GM13977 (cell line): ENCODE data around the gene UBE3C.

ENCODE experiments used
- DNase-seq: peaks from one replicate; pipeline ENCODE4 v3.0.0; 2012; ENCODE audit warnings: low spot score
- in situ Hi-C: fragments of 300-500 bp; cut with MboI; formaldehyde crosslinking; loops from one replicate; pipeline ENCODE4 v1.12.0; 2022; ENCODE audit warnings: low sequenced_read_pairs, low pct_unique_long_range_greater_than_20kb, mixed read lengths, inconsistent platforms; ENCODE audit not compliant: unreplicated experiment
- TF ChIP-seq, protein P1 (sequence below): IDR thresholded peaks from 2 replicates; pipeline ENCODE4 v1.5.1; 2012; ENCODE audit warnings: mild to moderate bottlenecking, control low read depth; ENCODE audit not compliant: insufficient read depth; ENCODE audit errors: extremely low read depth, missing control alignments

UBE3C gene

DNA sequence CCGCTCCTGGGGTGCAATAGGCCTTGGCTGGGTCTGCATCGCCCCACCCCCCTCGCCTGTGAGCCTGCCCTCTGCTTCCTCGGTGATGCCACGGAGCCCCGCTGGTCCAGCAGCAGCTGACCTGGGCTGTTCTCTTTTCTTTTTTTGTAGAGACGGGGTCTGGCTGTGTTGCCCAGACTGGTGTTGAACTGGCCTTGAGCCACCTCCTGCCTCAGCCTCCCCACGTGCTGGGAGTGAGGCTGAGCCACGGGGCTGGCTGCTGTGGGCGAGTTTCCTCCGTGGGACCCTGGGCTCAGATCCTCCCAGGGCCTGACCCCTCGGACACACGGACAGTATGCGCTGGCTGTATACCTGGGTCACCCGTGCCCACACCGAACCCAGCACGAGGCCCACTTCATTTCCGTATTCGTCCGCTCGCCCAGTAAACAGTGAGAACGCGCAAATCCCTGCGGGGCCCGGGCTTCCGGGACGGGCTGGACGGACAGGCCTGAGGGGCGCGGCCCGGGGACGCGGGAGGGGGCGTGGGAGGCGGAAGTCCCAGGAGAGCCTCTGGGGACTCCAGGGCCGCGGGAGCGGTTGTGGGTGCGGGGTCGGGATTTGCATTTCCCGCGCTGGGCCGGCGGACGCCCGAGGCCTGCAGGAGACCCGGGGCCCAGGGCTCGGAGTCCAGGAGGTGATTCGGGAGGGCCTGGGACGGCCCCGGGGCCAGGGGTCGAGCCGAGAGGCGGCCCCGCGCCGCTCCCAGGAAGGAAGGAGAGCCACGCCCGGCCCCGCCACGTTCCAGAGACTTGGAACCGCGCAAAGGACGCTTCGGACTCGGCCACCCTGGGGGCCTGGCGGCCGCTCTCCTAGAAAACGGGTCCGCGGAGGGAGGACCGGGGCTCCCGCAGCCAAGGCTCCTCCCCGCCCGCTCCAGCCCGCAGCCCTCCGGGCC, 140.3 kb downstream of the UBE3C start:
- DNase-seq, result peak; percentile 71
- TF ChIP-seq, protein P1, sequence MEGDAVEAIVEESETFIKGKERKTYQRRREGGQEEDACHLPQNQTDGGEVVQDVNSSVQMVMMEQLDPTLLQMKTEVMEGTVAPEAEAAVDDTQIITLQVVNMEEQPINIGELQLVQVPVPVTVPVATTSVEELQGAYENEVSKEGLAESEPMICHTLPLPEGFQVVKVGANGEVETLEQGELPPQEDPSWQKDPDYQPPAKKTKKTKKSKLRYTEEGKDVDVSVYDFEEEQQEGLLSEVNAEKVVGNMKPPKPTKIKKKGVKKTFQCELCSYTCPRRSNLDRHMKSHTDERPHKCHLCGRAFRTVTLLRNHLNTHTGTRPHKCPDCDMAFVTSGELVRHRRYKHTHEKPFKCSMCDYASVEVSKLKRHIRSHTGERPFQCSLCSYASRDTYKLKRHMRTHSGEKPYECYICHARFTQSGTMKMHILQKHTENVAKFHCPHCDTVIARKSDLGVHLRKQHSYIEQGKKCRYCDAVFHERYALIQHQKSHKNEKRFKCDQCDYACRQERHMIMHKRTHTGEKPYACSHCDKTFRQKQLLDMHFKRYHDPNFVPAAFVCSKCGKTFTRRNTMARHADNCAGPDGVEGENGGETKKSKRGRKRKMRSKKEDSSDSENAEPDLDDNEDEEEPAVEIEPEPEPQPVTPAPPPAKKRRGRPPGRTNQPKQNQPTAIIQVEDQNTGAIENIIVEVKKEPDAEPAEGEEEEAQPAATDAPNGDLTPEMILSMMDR, result no peak
- in situ Hi-C loops, result no loop called here

DNA sequence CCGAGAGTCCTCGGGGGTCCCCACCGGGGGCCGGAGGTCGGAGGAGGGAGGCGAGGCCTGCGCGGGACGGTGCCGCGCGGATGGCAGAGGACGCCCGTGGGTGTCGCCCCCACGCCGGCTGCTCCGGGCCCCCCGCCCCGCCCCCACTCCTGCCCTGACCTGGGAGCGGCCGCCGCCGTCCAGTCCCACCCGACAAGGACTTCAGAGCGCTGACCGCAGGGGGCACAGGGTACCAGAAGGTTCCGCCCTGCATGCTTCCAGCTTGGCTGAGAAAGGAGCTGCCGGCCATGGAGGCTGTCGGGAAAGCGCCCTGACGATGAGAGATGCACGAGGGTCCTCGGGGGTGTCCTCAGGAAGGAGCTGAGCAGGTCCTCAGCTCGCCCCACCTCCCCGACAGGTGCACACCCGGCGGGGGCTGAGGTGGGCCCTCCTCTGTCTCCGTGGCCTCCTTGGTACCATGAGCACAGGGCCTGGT, 141.1 kb downstream of the UBE3C start:
- TF ChIP-seq, protein P1, result no peak
- in situ Hi-C loops, result no loop called here
- DNase-seq, result no peak

DNA sequence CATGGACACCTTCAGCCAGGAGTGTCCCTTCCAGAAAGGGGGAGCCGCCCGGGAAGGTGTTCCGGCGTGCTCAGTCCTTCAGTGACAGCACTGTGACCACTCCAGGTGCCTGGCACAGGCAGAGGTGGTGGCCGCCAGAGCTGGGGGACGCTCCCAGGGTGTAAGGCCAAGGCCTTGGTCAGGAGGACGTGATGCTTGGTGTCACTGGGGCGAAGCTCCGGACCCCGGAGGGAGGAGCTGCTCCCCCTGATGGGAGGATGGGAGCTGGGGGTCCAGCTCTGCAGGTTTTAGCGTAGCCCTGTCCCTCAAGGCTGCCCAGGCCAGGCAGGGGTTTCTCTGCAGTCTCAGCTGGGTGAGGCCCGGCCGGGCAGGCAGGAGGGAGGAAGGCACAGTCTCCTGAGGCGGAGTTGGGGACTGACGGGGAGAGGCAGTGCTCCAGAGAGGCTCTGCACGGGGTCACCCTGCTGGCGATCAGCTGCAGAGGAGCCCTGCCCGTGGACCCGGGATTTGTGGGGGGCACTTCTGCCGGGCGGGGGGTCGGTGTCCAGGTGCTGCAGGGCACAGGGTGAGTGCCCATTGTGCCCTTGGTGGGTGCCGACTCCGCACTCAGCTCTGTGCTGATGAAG, 141.6 kb downstream of the UBE3C start:
- TF ChIP-seq, protein P1, result no peak
- in situ Hi-C loops, result no loop called here
- DNase-seq, result no peak

DNA sequence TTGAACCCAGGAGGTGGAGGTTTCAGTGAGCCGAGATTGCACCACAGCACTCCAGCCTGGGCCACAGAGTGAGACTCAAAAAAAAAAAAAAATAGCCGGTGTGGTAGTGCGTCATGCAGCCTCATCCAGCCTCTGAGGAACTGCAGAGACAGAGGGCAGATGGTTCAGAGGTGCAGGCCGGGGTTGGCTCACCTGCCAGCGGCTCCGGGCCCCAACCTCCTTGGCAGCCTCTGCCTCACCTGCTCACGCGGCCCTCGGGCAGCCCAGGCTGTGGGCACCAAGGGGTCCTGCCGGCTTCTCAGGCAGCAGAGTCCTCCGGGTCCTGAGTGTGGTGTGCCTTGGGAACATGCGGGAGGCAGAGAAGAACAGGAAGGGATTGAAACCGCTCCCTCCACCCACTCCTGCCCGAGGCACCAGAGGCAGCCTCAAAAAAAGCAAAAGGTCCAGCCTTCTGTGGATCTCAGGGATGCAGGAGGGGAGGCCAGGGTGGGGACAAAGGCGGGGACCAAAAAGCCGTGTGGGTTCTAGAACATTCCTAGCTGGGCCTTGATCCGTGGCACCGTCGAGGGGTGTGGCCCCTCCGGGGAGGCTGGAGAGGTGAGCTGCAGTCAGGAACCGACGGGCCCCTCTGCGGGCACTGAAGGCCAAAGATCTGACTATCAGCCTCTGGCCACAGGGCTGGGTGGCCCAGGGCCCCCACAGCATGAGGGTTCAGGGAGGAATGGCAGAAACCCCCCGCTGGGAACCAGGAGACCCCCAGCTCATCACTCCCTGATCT, 142.7 kb downstream of the UBE3C start:
- in situ Hi-C loops, result no loop called here
- no peak for DNase-seq
- TF ChIP-seq, protein P1, result no peak

DNA sequence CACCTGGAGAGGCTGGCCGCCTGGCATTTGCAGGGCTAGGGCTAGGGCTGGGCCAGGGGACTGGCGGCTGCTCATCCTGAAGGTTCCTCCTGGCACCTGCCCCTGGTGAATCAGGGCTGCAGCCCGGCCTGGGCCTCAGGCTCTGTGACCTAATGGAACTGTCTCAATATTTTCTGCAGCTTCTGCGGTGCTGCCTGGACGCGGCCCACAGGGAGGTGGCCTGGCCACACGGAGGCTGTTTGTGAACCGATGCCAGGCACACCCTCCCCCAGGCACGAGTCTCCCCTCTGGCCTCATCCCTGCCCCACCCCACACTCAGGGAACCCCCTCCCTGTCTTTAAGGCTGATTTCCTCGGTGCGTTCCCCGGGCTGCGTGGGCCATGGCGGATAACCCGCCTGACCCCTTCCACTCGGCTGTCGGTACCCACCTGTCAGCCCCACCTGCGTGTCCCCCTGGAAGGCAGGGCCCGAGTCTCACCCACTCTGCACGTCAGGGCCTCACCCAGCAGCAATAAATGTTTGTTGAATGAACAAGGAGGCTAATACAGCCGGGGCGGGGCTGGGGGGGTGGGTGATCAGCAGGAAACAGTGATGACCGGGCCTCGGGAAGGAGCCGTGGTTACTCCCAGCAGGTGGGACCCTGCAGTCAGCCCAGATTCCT, 143.5 kb downstream of the UBE3C start:
- no peak for DNase-seq
- in situ Hi-C loops, result no loop called here
- TF ChIP-seq, protein P1, result no peak
